ENCODE results near the gene PLOD1.
A peak's percentile ranks its signal among the peaks of the same experiment; 100 is the strongest.

Gene PLOD1

GRCh38 chr1:11997081-11997850 lies 62.7 kb downstream of the PLOD1 start:
- no peaks in the 10 kb centered on the region for H3K27me3 ChIP-seq
- H3K36me3 ChIP-seq = peaks cover 98% of the 10 kb centered on the region
- peak overlapping the region; percentile 38 for H3K27ac ChIP-seq
- H3K4me1 ChIP-seq (ENCODE audit: control insufficient read depth in 1 of 2, insufficient read depth in 1 of 2, low read depth in 1 of 2, low read length in 1 of 2) = no peaks in the 10 kb centered on the region
- no peaks in the 10 kb centered on the region for H3K9me3 ChIP-seq
- TF ChIP-seq, protein P1, sequence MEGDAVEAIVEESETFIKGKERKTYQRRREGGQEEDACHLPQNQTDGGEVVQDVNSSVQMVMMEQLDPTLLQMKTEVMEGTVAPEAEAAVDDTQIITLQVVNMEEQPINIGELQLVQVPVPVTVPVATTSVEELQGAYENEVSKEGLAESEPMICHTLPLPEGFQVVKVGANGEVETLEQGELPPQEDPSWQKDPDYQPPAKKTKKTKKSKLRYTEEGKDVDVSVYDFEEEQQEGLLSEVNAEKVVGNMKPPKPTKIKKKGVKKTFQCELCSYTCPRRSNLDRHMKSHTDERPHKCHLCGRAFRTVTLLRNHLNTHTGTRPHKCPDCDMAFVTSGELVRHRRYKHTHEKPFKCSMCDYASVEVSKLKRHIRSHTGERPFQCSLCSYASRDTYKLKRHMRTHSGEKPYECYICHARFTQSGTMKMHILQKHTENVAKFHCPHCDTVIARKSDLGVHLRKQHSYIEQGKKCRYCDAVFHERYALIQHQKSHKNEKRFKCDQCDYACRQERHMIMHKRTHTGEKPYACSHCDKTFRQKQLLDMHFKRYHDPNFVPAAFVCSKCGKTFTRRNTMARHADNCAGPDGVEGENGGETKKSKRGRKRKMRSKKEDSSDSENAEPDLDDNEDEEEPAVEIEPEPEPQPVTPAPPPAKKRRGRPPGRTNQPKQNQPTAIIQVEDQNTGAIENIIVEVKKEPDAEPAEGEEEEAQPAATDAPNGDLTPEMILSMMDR (IDR thresholded peaks at IDR 0.05) = no peak
- H3K4me3 ChIP-seq (ENCODE audit: low read depth in 1 of 2, low read length in 1 of 2) = no peak overlapping the region

DNA sequence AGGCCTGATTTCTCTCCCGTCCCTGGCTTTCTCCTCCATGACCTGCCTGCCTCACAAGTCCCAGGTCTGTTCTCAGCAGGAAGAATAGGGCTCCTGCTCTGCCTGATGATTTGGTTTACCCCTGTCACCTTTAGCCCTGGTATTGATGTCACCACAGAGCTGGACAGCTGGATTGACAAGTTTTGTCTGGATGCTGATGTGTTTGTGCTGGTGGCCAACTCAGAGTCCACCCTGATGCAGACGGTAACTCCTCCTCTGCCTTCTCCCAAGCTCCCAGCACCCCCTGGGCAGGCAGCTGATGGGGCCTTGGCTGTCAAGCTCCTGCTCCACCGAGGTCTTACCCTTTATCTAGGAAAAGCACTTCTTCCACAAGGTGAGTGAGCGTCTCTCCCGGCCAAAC lies 64.1 kb downstream of the PLOD1 start:
- no peak overlapping the region for H3K4me3 ChIP-seq (ENCODE audit: low read depth in 1 of 2, low read length in 1 of 2)
- H3K36me3 ChIP-seq = peaks cover 100% of the 10 kb centered on the region
- no peaks in the 10 kb centered on the region for H3K9me3 ChIP-seq
- H3K27me3 ChIP-seq = no peaks in the 10 kb centered on the region
- TF ChIP-seq, protein P1 (IDR thresholded peaks at IDR 0.05) = no peak
- H3K27ac ChIP-seq = no peak overlapping the region
- no peaks in the 10 kb centered on the region for H3K4me1 ChIP-seq (ENCODE audit: control insufficient read depth in 1 of 2, insufficient read depth in 1 of 2, low read depth in 1 of 2, low read length in 1 of 2)

GRCh38 chr1:11999236-11999635 lies 64.7 kb downstream of the PLOD1 start:
- TF ChIP-seq, protein P1 (IDR thresholded peaks at IDR 0.05) = no peak
- Histone ChIP-seq H3K4me1 (ENCODE audit: control insufficient read depth in 1 of 2, insufficient read depth in 1 of 2, low read depth in 1 of 2, low read length in 1 of 2) (no peaks in the 10 kb centered on the region), H3K4me3 (ENCODE audit: low read depth in 1 of 2, low read length in 1 of 2) (no peak overlapping the region), H3K27ac (no peak overlapping the region), H3K9me3 (no peaks in the 10 kb centered on the region), H3K36me3 (peaks cover 100% of the 10 kb centered on the region), H3K27me3 (no peaks in the 10 kb centered on the region)

GRCh38 chr1:12001249-12001917 lies 66.9 kb downstream of the PLOD1 start:
- Histone ChIP-seq H3K36me3 (peaks cover 100% of the 10 kb centered on the region), H3K27me3 (no peaks in the 10 kb centered on the region), H3K4me1 (ENCODE audit: control insufficient read depth in 1 of 2, insufficient read depth in 1 of 2, low read depth in 1 of 2, low read length in 1 of 2) (no peaks in the 10 kb centered on the region), H3K9me3 (no peaks in the 10 kb centered on the region), H3K4me3 (ENCODE audit: low read depth in 1 of 2, low read length in 1 of 2) (no peak overlapping the region), H3K27ac (peak overlapping the region; percentile 46)
- TF ChIP-seq, protein P1 (IDR thresholded peaks at IDR 0.05) = peak; percentile 12

DNA sequence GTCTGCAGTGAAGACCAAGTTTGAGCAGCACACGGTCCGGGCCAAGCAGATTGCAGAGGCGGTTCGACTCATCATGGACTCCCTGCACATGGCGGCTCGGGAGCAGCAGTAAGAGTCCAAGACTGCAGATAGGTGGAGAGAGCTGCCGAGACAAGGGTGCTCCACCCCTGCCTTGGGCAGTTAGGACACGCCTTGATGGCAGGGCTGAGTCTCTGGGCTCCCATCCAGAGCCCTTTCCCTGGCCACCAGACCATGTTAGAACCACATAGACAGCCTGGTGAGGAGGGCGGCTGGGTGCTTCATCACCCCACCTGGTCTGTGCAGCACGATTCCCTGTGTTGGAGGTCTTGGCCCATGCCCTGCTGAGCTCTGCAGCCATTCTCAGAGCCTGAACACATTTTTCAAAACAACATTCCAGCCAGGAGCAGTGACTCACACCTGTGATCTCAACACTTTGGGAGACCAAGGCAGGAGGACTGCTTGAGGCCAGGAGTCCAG lies 67.5 kb downstream of the PLOD1 start:
- TF ChIP-seq, protein P1 (IDR thresholded peaks at IDR 0.05) = no peak

More for the DNA sequence above, 67.5 kb downstream of the PLOD1 start:
- Histone ChIP-seq H3K4me3 (ENCODE audit: low read depth in 1 of 2, low read length in 1 of 2) (no peak overlapping the region), H3K27ac (peak overlapping the region; percentile 46), H3K36me3 (peaks cover 100% of the 10 kb centered on the region), H3K4me1 (ENCODE audit: control insufficient read depth in 1 of 2, insufficient read depth in 1 of 2, low read depth in 1 of 2, low read length in 1 of 2) (no peaks in the 10 kb centered on the region), H3K9me3 (no peaks in the 10 kb centered on the region), H3K27me3 (no peaks in the 10 kb centered on the region)
